Ovary (tissue), 3 donors: Measurements from ENCODE around the gene WDR73.

ENCODE experiments used
- EP300 ChIP-seq: sonication (generic); formaldehyde crosslinking; IDR thresholded peaks from one replicate; pipeline ENCODE4 v1.6.1; 2017; ENCODE audit warnings: antibody characterized with exemption
- TF ChIP-seq, protein P1 (sequence below), 3 donors: fragments of 450-650 bp in 2 of 3; fragments of 200-600 bp in 1 of 3; IDR thresholded peaks; one replicate each; pipeline versions ENCODE4 v1.5.1 to v1.8.0; 2016 to 2022; ENCODE audit warnings: antibody characterized with exemption in 3 of 3, mild to moderate bottlenecking in 1 of 3
- donor health status: DM: no; HTN: no; CAD: no.

DNA sequence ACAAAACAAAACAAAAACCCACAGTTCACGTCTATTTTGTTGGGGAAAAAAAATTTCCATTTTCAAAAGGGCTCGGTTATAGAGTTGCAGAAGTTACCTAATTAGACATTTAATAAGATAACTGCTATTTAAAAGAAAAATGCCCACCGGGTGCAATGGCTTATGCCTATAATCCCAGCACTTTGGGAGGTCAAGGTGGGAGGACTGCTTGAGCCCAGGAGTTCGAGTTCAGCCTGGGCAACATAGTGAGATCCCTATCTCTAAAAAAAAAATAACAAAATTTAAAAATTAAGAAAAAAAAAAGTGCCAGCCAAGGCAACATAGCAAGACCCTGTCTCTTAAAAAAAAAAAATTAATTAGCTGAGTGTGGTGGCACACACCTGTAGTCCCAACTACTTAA, 42.7 kb upstream of the WDR73 start:
- TF ChIP-seq EP300, result no peak
- TF ChIP-seq, protein P1, sequence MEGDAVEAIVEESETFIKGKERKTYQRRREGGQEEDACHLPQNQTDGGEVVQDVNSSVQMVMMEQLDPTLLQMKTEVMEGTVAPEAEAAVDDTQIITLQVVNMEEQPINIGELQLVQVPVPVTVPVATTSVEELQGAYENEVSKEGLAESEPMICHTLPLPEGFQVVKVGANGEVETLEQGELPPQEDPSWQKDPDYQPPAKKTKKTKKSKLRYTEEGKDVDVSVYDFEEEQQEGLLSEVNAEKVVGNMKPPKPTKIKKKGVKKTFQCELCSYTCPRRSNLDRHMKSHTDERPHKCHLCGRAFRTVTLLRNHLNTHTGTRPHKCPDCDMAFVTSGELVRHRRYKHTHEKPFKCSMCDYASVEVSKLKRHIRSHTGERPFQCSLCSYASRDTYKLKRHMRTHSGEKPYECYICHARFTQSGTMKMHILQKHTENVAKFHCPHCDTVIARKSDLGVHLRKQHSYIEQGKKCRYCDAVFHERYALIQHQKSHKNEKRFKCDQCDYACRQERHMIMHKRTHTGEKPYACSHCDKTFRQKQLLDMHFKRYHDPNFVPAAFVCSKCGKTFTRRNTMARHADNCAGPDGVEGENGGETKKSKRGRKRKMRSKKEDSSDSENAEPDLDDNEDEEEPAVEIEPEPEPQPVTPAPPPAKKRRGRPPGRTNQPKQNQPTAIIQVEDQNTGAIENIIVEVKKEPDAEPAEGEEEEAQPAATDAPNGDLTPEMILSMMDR (IDR thresholded peaks at IDR 0.05), result no peak
